ENCODE data around the gene SNN.

SNN gene

DNA sequence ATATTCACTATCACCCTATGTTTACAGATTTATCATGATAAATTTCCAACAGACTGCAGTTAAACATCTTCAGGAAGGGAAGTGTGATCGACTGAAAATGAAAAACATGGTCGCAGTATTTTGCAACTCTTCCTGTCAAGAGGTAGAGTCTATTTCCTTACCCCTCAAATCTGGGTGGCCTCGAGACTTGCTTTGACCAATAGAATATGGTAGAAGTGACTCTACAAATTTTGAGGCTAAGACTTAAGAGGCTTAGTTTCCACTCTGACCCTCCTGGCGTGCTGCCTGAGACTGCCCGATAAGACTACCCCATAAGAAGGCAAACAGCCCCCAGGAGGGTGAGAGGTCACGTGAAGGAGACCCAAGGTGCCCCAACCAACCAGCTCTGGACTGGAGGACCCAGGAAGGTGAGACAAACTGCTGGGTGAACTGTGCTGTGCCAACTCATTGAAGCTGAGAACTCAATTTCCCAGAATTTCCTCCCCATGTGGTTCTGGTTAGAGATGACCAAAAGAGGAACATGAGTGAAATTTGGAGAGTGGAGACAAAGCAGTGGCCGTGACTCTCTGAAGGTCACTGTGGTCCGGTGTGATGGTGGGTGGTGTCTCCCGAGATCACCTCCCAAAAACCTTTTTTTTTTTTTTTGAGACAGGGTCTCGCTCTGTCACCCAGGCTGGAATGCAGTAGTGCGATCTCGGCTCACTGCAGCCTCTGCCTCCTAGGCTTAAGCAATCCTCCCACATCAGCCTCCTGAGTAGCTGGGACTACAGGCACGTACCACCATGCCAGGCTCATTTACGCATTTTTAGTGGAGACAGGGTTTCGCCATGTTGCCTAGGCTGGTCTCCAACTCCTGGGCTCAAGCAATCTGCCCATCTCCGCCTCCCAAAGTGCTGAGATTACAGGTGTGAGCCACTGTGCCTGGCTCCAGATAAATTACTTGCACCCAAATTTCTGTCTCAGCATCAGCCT is 43.3 kb upstream of the SNN start:
- Histone ChIP-seq H3K27me3 (ENCODE audit: control insufficient read depth, low read length) (no peaks in the 10 kb centered on the region), H3K27ac (ENCODE audit: low read depth, low read length) (peak overlapping the region; percentile 98), H3K4me1 (ENCODE audit: control insufficient read depth, low read length) (peaks cover 99% of the 10 kb centered on the region), H3F3A (ENCODE audit: control insufficient read depth, insufficient read depth) (peaks cover 77% of the 10 kb centered on the region), H3K79me2 (ENCODE audit: control insufficient read depth, low read length) (no peaks in the 10 kb centered on the region), H3K9me3 (ENCODE audit: control insufficient read depth, insufficient read depth, low read length) (peaks cover 5% of the 10 kb centered on the region; the same call in 1 of the 2 replicates), H3K9me2 (replicated peaks; ENCODE audit: control insufficient read depth, low read length) (no peaks in the 10 kb centered on the region), H3K36me3 (ENCODE audit: control insufficient read depth, low read length) (peaks cover 5% of the 10 kb centered on the region; the same call in 1 of the 2 replicates), H3K4me3 (ENCODE audit: low read length) (peak overlapping the region; percentile 45), H4K20me1 (ENCODE audit: control insufficient read depth, insufficient read depth, low read depth, low read length) (no peaks in the 10 kb centered on the region), H3K4me2 (ENCODE audit: low read length) (peak overlapping the region; percentile 85)
- TF ChIP-seq, protein P1, sequence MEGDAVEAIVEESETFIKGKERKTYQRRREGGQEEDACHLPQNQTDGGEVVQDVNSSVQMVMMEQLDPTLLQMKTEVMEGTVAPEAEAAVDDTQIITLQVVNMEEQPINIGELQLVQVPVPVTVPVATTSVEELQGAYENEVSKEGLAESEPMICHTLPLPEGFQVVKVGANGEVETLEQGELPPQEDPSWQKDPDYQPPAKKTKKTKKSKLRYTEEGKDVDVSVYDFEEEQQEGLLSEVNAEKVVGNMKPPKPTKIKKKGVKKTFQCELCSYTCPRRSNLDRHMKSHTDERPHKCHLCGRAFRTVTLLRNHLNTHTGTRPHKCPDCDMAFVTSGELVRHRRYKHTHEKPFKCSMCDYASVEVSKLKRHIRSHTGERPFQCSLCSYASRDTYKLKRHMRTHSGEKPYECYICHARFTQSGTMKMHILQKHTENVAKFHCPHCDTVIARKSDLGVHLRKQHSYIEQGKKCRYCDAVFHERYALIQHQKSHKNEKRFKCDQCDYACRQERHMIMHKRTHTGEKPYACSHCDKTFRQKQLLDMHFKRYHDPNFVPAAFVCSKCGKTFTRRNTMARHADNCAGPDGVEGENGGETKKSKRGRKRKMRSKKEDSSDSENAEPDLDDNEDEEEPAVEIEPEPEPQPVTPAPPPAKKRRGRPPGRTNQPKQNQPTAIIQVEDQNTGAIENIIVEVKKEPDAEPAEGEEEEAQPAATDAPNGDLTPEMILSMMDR (IDR thresholded peaks at IDR 0.05; ENCODE audit: low read depth, low read length, poor library complexity, severe bottlenecking), result no peak
- no peak for TF ChIP-seq EZH2phosphoT487 (IDR thresholded peaks at IDR 0.05; ENCODE audit: borderline replicate concordance, low read length)

DNA sequence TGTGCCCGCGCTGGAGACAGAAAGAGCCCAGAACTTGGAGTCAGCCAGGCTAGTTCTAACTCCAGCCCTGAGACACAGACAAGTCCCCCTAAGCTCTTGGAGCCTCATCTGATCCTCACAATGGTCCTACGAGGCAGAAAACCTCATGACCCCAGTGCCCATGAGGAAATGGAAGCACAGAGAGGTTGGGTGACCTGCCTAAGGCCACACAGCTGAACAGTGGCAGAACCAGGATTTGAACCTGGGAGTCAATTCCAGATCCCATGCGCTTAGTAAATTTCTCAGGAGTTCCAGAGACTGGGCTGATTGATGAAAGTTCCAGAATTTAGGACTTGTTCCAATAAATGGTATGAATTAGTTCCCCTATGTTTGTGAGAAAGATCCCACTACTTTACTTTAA is 42.5 kb upstream of the SNN start:
- Histone ChIP-seq H3K4me2 (ENCODE audit: low read length) (peak overlapping the region; percentile 85), H3K4me3 (ENCODE audit: low read length) (peak overlapping the region; percentile 45; the same call in 1 of the 2 replicates), H3F3A (ENCODE audit: control insufficient read depth, insufficient read depth) (peaks cover 71% of the 10 kb centered on the region), H3K9me2 (replicated peaks; ENCODE audit: control insufficient read depth, low read length) (no peaks in the 10 kb centered on the region), H3K79me2 (ENCODE audit: control insufficient read depth, low read length) (no peaks in the 10 kb centered on the region), H3K4me1 (ENCODE audit: control insufficient read depth, low read length) (peaks cover 99% of the 10 kb centered on the region), H3K27me3 (ENCODE audit: control insufficient read depth, low read length) (no peaks in the 10 kb centered on the region), H3K27ac (ENCODE audit: low read depth, low read length) (peak overlapping the region; percentile 98), H3K9me3 (ENCODE audit: control insufficient read depth, insufficient read depth, low read length) (no peaks in the 10 kb centered on the region), H4K20me1 (ENCODE audit: control insufficient read depth, insufficient read depth, low read depth, low read length) (no peaks in the 10 kb centered on the region), H3K36me3 (ENCODE audit: control insufficient read depth, low read length) (no peaks in the 10 kb centered on the region)
- TF ChIP-seq, protein P1 (IDR thresholded peaks at IDR 0.05; ENCODE audit: low read depth, low read length, poor library complexity, severe bottlenecking), result no peak
- no peak for TF ChIP-seq EZH2phosphoT487 (IDR thresholded peaks at IDR 0.05; ENCODE audit: borderline replicate concordance, low read length)

DNA sequence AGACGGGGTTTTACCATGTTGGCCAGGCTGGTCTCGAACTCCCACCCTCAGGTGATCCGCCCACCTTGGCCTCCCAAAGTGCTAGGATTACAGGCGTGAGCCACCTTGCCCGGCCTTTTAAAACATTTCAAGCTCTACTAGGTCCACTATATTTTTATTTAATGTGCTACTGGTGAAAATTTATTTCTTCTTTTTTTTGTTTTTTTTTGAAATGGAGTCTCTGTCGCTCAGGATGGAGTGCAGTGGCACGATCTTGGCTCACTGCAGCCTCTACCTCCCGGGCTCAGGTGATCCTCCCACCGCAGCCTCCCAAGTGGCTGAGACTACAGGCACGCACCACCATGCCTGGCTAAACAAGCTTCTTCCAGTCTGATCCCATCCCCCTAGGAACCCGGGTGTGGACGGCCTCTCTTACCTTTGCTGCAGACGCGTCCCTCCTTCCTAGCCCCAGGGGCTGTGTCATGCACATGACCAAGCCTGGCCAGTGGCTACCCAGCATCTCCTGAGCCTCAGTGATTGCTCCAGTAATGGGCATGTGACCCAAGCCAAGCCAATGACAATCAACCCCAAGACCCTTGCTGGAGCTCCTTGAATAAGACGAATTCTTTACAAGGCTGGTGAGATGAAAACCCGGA is 41.5 kb upstream of the SNN start:
- H3K27me3 ChIP-seq (ENCODE audit: control insufficient read depth, low read length), result no peaks in the 10 kb centered on the region
- no peaks in the 10 kb centered on the region for H3K36me3 ChIP-seq (ENCODE audit: control insufficient read depth, low read length)
- peaks cover 61% of the 10 kb centered on the region for H3F3A ChIP-seq (ENCODE audit: control insufficient read depth, insufficient read depth)
- no peaks in the 10 kb centered on the region for H3K9me2 ChIP-seq (replicated peaks; ENCODE audit: control insufficient read depth, low read length)
- H3K4me2 ChIP-seq (ENCODE audit: low read length), result peak overlapping the region; percentile 85
- no peaks in the 10 kb centered on the region for H4K20me1 ChIP-seq (ENCODE audit: control insufficient read depth, insufficient read depth, low read depth, low read length)
- peak overlapping the region; percentile 98 for H3K27ac ChIP-seq (ENCODE audit: low read depth, low read length)
- peak overlapping the region; percentile 21; the same call in 1 of the 2 replicates for H3K4me3 ChIP-seq (ENCODE audit: low read length)
- no peaks in the 10 kb centered on the region for H3K9me3 ChIP-seq (ENCODE audit: control insufficient read depth, insufficient read depth, low read length)
- TF ChIP-seq EZH2phosphoT487 (IDR thresholded peaks at IDR 0.05; ENCODE audit: borderline replicate concordance, low read length), result no peak
- no peaks in the 10 kb centered on the region for H3K79me2 ChIP-seq (ENCODE audit: control insufficient read depth, low read length)
- peaks cover 98% of the 10 kb centered on the region for H3K4me1 ChIP-seq (ENCODE audit: control insufficient read depth, low read length)

Data from DOHH2 (cell line).